Endothelial cell of umbilical vein (primary cell): ENCODE measurements around the gene FAM168A. TPM values are rescaled to one million over a fixed set of nuclear protein-coding genes. Genes with fewer than 3 reads are reported as not detected.

Source experiments
- BruUV-seq: library from RNA; stranded (reverse); fragments of 400-500 nt; replicated peaks from 2 replicates; lab custom pipeline; 2021; lab: Mats Ljungman, UMichigan
- CTCF ChIA-PET: fragments of 300-600, 350-600 bp; sonication (Branson Sonifier 250); formaldehyde crosslinking; loops from one replicate; lab custom pipeline; 2021; ENCODE audit warnings: antibody characterized with exemption, inconsistent platforms; lab: Charles Lee
- POLR2A ChIA-PET: fragments of 300-600, 350-600 bp; sonication (Branson Sonifier 250); formaldehyde crosslinking; loops from one replicate; lab custom pipeline; 2021; ENCODE audit warnings: antibody characterized with exemption, inconsistent platforms; lab: Charles Lee
- DNase-seq: peaks from one replicate; pipeline ENCODE4 v3.0.0-alpha.2; 2011; ENCODE audit warnings: low read depth, low spot score
- FAIRE-seq: peaks from 2 replicates; lab custom pipeline; 2011; peaks lifted over from hg19 to GRCh38; lab: Jason Lieb, UNC
- H2AFZ ChIP-seq: 2 replicates; pipeline ENCODE4 v1.6.0; 2012; ENCODE audit warnings: low read depth, low read length, control low read depth, inconsistent platforms
- H3K27ac ChIP-seq: 2 replicates; pipeline ENCODE4 v1.5.1; 2011; ENCODE audit warnings: low read depth, mild to moderate bottlenecking, control low read depth, low read length, moderate library complexity; ENCODE audit not compliant: insufficient read depth
- H3K27me3 ChIP-seq, 2 experiments: 2 replicates each; pipeline versions ENCODE4 v1.6.0 to v1.6.1; 2011; ENCODE audit warnings: low read length in 2 of 2, mixed read lengths in 1 of 2; ENCODE audit not compliant: control insufficient read depth in 2 of 2, insufficient read depth in 2 of 2
- H3K36me3 ChIP-seq, 2 experiments: 2 replicates in 1 of 2; 3 replicates in 1 of 2; pipeline ENCODE4 v1.5.1; 2011; ENCODE audit warnings: low read length in 2 of 2, mild to moderate bottlenecking in 1 of 2, moderate library complexity in 1 of 2; ENCODE audit not compliant: control insufficient read depth in 2 of 2, insufficient read depth in 2 of 2; ENCODE audit errors: extremely low read depth in 1 of 2
- H3K4me1 ChIP-seq: 3 replicates; pipeline ENCODE4 v1.5.1; 2011; ENCODE audit warnings: mild to moderate bottlenecking, low read length; ENCODE audit not compliant: control insufficient read depth, insufficient read depth; ENCODE audit errors: extremely low read depth
- H3K4me2 ChIP-seq: 2 replicates; pipeline ENCODE4 v1.6.1; 2011; ENCODE audit warnings: low read length, control low read depth, mixed read lengths; ENCODE audit not compliant: insufficient read depth
- H3K4me3 ChIP-seq, 3 experiments: fragments of 200-600 bp in 1 of 3; sonication (generic), shearing (Covaris generic) in 1 of 3; replicated peaks in 1 of 3; 2 replicates each; pipeline ENCODE4 v1.5.1; 2011 to 2016; ENCODE audit warnings: control low read depth in 3 of 3, low read length in 3 of 3, mild to moderate bottlenecking in 2 of 3, inconsistent platforms in 1 of 3, low read depth in 1 of 3, moderate library complexity in 1 of 3; ENCODE audit not compliant: insufficient read depth in 1 of 3
- H3K79me2 ChIP-seq: 2 replicates; pipeline ENCODE4 v1.6.0; 2012; ENCODE audit warnings: low read length, inconsistent platforms; ENCODE audit not compliant: control insufficient read depth, insufficient read depth
- H3K9ac ChIP-seq: replicated peaks from 2 replicates; pipeline ENCODE3; 2011; ENCODE audit warnings: low read length, control low read depth; ENCODE audit not compliant: insufficient read depth; ENCODE audit errors: extremely low read depth
- H3K9me1 ChIP-seq: replicated peaks from 3 replicates; pipeline ENCODE4 v1.6.0; 2011; ENCODE audit warnings: mild to moderate bottlenecking, low read length; ENCODE audit not compliant: control insufficient read depth, insufficient read depth; ENCODE audit errors: extremely low read depth
- H3K9me3 ChIP-seq: replicated peaks from 2 replicates; pipeline ENCODE4 v1.5.1; 2012; ENCODE audit warnings: low read length, inconsistent platforms; ENCODE audit not compliant: control insufficient read depth, insufficient read depth
- H4K20me1 ChIP-seq: replicated peaks from 2 replicates; pipeline ENCODE3; 2011; ENCODE audit warnings: mild to moderate bottlenecking, low read length; ENCODE audit not compliant: control insufficient read depth, insufficient read depth; ENCODE audit errors: extremely low read depth
- EZH2 ChIP-seq: IDR thresholded peaks from 2 replicates; pipeline ENCODE4 v1.6.1; 2012; ENCODE audit warnings: borderline replicate concordance, low read depth, mild to moderate bottlenecking, moderate library complexity, low read length, inconsistent platforms; ENCODE audit not compliant: severe bottlenecking
- JUN ChIP-seq: IDR thresholded peaks from 2 replicates; pipeline ENCODE4 v1.6.1; 2011; ENCODE audit warnings: borderline replicate concordance, low read depth; ENCODE audit not compliant: insufficient read length, insufficient read depth
- MAX ChIP-seq: IDR thresholded peaks from 2 replicates; pipeline ENCODE4 v1.6.1; 2011; ENCODE audit not compliant: insufficient read depth, insufficient read length
- POLR2AphosphoS5 ChIP-seq: IDR thresholded peaks from 2 replicates; pipeline ENCODE4 v1.6.1; 2012; ENCODE audit warnings: low read depth, mild to moderate bottlenecking, control low read depth, low read length, moderate library complexity; ENCODE audit not compliant: insufficient read depth
- dilution Hi-C: fragments of 300-500 bp; cut with MboI; formaldehyde crosslinking; loops from one replicate; pipeline ENCODE4 v1.15.0; 2019; ENCODE audit warnings: low sequenced_read_pairs; ENCODE audit not compliant: extremely low pct_ligation_motif_present
- intact Hi-C: fragments of 100-400 bp; cut with micrococcal nuclease; formaldehyde crosslinking; loops from one replicate; pipeline ENCODE4 v1.10.0; 2022
- polyA plus RNA-seq, 4 experiments: library from polyadenylated mRNA; depleted of rRNA in 3 of 4; stranded (reverse) in 3 of 4; unstranded in 1 of 4; fragments of >200 nt; gene quantifications; 2 replicates each; pipeline versions ENCODE4 v1.2.1 to v1.2.3, GENCODE V29; 2011 to 2012; ENCODE audit warnings: missing spikeins in 1 of 4
- total RNA-seq: library from RNA; stranded (reverse); gene quantifications from 2 replicates; pipeline ENCODE4 v1.2.3, GENCODE V29; 2021

The FAM168A gene
- total and polyA plus RNA-seq, 2 donors (not counting 3 experiments of a cell fraction or from before 2014, with no cell fraction given) = 17.0 to 20.5 TPM

- no peaks in the 10 kb centered on the region for H3K36me3 ChIP-seq
- H3K9ac ChIP-seq = no peak within 1 kb of the TSS
- no peaks in the 10 kb centered on the region for H3K79me2 ChIP-seq
- ChIA-PET POLR2A (no interaction called here), CTCF (interaction anchor here (0.6 to 5.9 kb wide), 5 partner anchors 14 to 295 kb away, joined by 3 to 34 read pairs (median 5); no protein-coding TSS in a partner anchor)
- H3K4me1 ChIP-seq = no peaks in the 10 kb centered on the region
- DNase-seq (no peak), FAIRE-seq (no peak)
- H3K27me3 ChIP-seq = peaks cover 11 to 24% of the 10 kb centered on the region in 2 experiments
- H3K4me3 ChIP-seq = no peak within 1 kb of the TSS
- no peak within 1 kb of the TSS for H3K4me2 ChIP-seq
- dilution Hi-C loops (no loop called here), intact Hi-C loops (no loop called here)
- H3K9me3 ChIP-seq = no peaks in the 10 kb centered on the region
- no TSS peak for BruUV-seq
- TF ChIP-seq MAX (no peak), POLR2AphosphoS5 (no peak)
- H3K9me1 ChIP-seq = no peaks in the 10 kb centered on the region
- H3K27ac ChIP-seq = no peak within 1 kb of the TSS
- H4K20me1 ChIP-seq = no peaks in the 10 kb centered on the region
- peak within 1 kb of the TSS; percentile 23 for H2AFZ ChIP-seq
These were observed 48.2 kb upstream of the FAM168A start, which contains the start of gene PLEKHB1 for GRCh38 chr11:73645972-73646631. Gene PLEKHB1 (plus strand): TSS chr11:73646581. CDS start chr11:73646609, 28 bp downstream.

GRCh38 chr11:73645121-73645969 lies 47.4 kb upstream of the FAM168A start:
- TF ChIP-seq JUN (no peak), EZH2 (peak; percentile 58)
- Histone ChIP-seq H2AFZ (peak overlapping the region; percentile 28), H3K27ac (no peak overlapping the region), H3K4me2 (no peak overlapping the region), H3K27me3 (peaks cover 12 to 29% of the 10 kb centered on the region in 2 experiments), H3K9ac (no peak overlapping the region), H3K9me1 (no peaks in the 10 kb centered on the region), H3K4me3 (no peak overlapping the region), H3K9me3 (no peaks in the 10 kb centered on the region), H3K36me3 (no peaks in the 10 kb centered on the region), H4K20me1 (no peaks in the 10 kb centered on the region), H3K79me2 (no peaks in the 10 kb centered on the region), H3K4me1 (no peaks in the 10 kb centered on the region)
- ChIA-PET POLR2A (no interaction called here), CTCF (interaction anchor here (1.3 to 5.9 kb wide), 3 partner anchors 10 to 19 kb away, joined by 7 to 34 read pairs (median 22); no protein-coding TSS in a partner anchor)
- intact Hi-C loops = no loop called here
- DNase-seq (no peak), FAIRE-seq (no peak)
- no TSS peak for BruUV-seq
- dilution Hi-C loops = no loop called here
